HK-2 (cell line): Measurements from ENCODE around the gene CRISPLD2.
"Not testable (repeated sequence)": the region's sequence is repeated elsewhere in the genome, so short reads cannot be mapped to it uniquely, and the experiment has no call there.

Experiments used
- DNase-seq: peaks from one replicate; pipeline ENCODE4 v3.0.0-alpha.2; 2018; ENCODE audit not compliant: unreplicated experiment

CRISPLD2 gene

DNA sequence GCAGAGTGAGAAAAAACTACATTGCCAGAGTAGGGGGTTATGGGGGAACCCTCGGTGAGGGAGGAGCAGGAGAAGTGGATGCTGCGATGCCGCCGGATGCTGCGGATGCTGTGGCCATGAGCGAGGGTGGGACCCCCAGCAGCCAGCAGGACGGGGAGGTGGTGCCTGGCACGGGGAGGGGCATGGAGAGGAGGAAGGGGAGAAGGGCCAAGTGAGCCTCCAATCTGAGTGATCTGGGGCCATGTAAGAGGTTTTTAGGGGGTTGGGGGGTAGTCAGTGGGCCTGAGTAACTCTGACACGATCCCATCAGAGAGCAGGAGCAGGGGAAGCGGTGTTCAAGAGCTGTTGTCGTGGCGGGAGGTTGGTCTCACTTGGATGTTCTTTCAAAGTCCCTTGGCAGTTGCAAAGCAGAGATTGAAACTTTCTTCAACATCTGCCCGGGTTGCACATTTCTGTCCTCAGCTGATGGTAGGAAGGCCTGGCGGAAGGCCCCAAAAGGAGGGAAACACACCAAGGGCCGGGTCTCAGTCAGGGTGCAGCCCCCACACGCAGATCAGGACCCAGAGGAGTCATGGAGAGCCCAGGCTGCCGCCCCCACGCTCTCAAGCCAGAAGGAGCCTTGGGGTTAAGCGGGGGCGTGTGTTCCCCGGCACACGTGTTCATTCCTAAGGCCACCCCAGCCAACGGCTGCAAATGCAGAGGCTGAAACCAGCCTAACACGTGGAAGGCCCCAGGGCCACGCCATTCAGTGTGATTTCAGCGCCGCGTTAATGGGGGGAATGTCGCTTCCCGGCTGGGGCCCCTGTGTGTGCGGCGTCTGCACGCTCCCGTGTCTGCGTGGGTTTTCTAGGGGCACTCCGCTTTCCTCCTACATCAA is 109.9 kb downstream of the CRISPLD2 start:
- no peak for DNase-seq

DNA sequence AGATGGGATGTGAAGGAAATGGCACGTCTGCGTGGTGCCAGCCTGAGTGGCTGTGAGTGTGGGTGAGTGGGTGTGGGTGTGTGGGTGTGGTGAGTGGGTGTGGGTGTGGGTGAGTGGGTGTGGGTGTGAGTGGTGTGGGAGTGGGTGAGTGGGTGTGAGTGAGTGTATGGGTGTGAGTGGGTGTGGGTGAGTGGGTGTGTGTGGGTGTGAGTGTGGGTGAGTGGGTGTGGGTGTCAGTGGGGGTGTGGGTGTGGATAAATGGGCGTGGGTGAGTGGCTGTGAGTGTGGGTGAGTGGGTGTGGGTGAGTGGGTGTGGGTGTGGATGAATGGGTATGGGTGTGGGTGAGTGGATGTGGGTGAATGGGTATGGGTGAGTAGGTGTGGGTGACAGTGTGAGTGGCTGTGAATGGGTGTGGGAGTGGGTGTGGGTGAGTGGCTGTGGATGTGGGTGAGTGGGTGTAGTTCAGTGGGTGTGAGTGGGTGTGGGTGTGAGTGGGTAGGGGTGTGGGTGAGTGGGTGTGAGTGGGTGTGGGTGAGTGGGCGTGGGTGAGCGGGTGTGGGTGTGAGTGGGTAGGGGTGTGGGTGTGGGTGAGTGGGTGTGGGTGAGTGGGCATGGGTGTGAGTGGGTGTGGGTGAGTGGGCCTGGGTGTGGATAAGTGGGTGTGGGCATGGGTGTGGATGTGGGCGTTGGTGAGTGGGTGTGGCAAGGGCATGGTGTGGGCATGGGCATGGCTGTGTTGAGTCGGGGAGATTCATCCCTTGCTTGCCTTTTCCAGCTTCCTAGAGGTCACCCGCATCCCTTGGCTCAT is 110.7 kb downstream of the CRISPLD2 start:
- DNase-seq = no peak

DNA sequence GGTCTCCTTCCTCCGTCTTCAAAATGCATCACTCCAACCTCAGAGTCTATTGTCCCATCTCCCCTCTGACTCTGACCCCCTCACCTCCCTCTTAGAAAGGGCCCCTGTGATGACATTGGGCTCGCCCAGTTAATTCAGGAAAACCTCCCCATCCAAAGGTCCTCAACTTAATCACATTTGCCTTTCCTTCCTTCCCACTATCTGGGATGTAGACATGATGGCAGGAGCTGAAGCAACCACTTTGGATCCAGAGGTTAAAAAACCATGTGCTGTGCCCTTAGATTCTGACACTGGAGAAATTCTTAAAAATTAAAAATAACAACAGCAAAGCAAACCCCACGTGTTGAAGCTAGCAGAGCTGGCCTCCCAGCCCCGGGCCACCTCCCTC is 111.3 kb downstream of the CRISPLD2 start:
- no peak for DNase-seq

DNA sequence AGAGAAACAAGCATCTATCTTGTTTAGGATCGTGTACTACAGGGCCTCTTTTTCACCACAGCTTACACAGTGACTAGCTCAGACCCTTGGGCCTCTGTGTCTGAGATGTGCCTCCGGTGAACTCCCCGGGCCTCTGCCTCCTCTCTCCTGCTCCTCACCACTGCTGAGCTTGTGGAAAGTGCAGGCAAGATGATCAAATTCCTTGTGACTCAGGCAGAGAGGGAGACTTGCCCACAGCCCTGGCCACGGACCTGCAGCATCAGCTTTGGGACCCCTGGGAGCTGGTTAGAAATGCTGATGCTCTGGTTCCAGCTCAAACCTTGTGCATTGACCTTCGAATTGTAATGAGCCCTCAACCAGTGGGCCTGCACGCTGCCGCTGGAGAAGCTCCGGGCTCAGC is 111.7 kb downstream of the CRISPLD2 start:
- no peak for DNase-seq

DNA sequence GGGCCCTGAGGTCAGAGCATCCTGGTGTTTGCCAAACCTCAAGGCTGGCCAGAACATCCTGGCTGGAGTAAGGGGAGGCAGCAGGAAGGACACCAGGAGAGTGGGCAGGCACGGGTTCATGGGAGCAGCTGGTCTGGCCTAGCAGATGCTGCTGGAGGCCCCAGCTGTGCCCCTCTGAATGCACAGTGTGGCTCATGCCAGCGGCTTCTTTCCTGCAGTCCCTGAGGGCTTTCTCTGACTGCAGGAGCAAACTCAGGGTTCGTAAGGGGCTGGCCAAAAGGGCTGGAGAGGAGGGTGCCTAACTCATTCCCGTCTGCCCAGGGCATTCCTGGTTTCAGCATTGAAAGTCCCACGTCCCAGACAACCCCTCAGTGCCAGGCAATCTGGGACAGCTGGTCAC is 112.9 kb downstream of the CRISPLD2 start:
- DNase-seq = no peak

DNA sequence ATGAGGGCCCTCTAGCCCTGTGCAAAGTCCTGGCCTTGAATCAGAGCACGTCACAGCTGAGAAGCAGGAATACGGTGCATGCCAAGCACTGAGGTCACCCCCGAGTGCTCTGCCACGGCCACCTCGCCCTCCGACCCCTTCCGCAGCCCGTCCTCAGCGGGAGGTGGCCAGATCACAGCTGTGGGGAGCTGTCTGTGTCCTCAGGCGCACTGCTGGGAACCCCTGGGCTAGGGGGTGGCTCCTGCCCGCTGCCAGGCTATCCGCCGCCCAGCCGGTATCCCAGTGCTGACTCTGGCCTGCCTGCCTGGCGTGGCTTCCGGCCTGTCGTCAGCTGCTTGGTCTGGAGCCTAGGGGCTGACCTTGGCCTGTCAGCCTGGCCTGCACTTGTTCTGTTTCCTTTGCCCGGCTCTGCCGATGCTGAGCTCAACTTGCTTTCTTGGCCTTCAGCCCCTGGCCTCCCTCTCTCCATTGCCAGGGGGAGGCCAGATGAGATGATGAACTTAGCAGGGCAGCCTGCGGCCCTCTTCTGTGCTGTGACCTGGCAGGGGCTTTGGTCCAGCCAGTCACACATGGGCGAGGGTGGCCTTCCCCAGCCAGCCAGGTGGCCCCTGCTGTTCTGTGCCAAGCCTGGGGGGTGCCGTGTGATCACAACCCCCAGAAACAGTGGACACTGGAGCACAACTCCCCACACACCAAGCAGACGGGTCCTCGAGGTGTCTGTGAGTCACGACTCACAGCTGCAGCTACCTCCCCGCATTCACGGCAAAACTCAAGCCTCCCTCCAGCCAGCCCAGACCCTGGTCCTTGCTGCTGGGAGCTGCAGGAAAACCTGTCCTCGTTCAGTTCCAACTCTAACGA is 114.2 kb downstream of the CRISPLD2 start:
- no peak for DNase-seq

DNA sequence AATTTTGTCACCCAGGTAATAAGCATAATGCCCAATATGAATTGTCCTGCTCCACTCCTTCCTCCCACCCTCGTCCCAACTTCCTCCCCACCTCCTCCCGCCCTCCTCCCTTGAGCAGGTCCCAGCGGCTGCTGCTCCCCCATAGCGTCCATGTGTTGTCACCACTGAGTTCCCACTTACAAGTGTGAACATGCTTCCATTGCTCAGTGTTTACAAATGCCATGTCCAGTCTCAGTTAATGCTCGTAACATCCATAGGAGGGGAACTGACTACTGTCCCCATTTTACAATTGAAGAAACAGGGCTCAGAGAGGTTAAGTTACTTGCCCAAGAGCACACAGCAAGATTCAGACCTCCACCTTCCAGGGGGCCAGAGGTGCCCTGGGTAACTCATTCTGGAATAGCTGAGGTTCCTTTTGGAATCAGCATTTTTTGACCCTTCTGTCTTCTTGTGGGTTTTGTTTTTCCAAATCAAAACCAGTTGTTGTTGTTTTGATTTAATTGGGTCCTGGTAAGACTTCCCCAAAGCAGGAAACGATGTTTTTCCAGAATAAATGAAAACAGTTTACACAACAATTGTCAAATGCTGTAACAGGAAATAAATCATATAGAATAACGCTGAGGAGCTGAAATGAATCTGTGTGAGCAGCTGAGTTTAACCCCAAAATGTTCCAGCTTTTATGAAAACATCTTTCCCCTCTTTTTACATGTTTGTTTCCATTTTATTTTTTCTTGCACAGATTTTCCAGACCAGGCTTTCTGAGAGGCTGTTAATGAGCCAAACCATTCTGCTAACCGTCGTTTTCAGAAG is 117.6 kb downstream of the CRISPLD2 start:
- DNase-seq = no peak

DNA sequence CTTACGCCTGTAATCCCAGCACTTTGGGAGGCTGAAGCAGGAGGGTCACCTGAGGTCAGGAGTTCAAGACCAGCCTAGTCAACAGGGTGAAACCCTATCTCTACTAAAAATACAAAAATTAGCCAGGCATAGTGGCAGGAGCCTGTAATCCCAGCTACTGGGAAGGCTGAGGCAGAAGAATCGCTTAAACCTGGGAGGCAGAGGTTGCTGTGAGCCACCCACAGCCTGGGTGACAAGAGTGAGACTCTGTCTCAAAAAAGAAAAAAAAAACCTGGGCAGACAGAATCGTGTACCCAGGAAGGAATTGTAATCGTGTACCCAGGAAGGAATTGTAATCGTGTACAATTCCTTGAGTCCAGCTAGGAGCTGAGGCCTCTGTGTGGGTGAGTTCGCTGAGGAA is 118.8 kb downstream of the CRISPLD2 start:
- DNase-seq = not testable (repeated sequence)

DNA sequence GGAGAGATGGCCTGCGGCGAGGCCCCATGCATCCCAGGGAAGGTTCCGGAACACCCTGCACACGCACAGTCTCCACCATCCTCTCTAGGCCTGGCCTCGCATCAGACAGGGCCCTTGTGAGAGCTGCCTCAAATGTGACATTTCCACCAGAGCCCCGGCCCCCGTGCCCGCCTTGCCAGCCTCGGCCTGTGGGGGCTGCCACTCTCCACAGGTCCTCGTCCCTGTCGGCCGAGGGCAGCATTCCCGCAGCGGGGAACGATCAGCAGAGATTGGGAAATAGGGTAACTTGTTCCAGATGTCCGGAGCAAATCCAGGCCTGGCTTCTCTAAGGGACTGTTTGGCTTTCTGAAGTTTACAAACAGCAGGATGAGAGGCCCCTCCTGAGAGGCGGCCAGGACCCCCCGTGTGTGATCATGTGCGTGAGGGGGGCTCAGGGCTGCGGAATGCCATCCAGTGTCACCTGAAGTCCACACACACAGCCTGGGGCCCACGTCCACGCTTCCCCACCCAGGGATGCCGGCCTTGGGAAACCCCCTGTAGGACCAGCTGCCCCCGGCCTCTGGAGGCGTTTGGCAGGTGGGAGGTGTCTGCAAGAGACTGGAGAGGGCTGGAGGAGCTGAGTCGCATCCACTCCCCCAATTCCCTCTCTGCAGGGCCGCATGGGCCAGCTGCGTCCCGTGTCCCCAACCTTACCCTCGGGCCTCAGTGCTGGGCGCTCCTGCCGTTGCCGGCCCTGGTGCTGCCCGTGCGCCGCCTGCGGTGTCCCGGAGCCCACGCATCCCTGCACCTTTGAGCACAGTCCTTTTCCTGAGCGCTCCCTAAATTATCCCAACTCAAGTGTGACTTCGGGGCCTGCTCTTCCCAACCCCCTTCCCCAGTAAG is 121.1 kb downstream of the CRISPLD2 start:
- no peak for DNase-seq

DNA sequence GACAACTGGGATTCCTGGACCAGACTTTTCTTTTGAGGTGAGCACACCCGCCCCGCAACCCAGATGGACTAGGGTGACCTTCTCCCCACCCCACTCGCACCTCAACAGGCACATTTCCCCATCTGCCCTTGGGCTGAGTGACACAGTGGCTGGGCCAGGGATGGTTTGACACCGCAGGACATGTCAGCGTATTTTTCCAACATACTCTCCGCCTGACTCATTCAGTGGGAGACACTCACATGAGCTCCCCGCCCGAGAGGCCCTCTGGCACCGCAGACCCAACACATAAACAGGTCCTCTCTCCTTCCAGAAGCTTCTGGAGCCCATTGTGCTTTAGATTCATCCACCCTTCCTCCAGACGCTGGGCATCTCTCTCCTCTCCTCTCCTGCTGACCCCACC is 122.1 kb downstream of the CRISPLD2 start:
- peak; percentile 34 for DNase-seq

DNA sequence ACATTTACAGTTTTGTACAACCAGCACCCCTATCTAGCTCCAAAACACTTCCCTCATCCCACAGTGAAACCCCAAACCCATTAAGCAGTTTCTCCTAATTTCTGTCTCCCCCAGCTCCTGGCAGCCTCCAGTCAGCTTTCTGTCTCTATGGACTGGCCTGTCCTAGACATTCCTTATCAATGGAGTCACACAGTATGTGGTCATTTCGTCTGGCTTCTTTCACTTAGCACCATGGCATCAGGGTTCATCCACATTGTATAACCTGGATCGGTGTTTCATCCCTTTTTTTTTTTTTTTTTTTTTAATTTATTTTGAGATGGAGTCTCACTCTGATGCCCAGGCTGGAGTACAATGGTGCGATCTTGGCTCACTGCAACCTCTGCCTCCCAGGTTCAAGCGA is 123.0 kb downstream of the CRISPLD2 start:
- DNase-seq = no peak

DNA sequence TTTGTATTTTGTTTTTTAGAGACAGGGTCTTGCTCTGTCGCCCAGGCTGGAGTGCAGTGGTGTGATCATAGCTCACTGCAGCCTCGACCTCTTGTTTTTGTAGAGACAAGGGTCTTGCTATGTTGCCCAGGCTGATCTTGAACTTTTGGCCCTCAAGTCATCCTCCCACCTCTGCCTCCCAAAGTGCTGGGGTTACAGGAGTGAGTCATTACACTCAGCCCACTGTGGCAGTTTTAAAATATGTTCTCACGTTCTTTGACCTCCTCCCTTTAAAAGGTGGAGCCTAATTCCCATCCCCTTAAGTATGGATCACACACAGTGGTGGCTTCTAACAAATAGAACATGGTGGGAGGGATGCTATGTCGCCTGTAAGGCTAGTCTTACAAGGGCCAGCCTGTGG is 123.8 kb downstream of the CRISPLD2 start:
- no peak for DNase-seq

DNA sequence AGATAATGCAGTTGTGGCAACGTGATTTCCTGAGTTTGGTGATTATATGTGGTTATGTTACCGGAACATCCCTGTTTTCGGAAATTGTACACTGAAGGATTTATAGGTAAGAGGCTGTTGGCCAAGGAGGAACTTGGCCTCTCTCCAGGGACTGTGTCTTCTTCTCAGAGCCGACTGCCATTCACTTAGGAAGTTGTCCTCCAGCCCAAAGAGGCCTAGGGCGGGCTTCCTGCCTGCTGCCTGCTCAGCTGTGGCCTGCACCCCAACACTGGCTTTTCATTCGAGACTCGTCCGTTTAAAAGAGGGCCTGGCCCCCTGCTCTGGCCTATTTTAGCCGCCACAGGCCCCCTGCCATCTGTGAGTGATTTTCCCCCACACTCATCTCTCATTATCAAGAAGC is 127.2 kb downstream of the CRISPLD2 start:
- DNase-seq = no peak

DNA sequence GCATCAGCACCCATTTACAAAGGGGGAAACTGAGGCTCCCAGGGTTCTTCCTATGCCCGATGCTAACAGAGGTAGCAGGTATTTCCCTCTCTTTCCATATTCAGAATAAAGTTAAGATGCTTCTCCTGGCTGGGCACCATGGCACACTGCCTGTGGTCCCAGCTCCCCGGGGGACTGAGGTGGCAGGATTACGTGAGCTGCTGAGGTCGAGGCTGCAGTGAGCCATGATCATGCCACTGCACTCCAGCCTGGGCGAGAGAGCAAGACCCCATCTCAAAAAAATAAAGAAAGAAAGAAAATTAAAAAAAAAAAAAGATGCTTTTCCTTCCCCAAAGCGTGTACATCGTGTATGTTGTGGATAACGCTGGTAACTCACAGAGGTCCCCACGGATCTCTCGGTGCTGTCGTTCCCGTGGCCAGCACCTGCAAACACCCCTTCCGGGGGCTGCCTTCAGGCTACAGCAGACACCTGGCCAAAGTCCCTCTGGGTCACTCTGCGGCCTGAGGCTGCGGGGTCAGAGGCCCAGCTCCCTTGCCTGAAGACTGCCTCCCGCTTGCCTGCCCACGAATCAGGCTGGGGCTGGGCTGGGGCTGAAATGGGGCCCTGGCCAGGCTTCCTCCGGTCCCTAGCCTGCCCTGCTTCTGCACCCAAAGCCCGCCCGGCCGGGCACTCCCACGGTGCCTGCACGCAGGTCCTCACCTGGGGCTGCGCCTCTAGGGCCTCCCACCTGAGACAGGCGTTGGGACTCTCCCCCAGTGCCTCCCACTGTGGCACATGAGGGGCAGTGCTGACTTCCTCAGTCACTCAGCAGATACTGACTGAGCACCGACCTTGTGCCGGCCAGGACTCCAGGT is 128.4 kb downstream of the CRISPLD2 start:
- DNase-seq = no peak

DNA sequence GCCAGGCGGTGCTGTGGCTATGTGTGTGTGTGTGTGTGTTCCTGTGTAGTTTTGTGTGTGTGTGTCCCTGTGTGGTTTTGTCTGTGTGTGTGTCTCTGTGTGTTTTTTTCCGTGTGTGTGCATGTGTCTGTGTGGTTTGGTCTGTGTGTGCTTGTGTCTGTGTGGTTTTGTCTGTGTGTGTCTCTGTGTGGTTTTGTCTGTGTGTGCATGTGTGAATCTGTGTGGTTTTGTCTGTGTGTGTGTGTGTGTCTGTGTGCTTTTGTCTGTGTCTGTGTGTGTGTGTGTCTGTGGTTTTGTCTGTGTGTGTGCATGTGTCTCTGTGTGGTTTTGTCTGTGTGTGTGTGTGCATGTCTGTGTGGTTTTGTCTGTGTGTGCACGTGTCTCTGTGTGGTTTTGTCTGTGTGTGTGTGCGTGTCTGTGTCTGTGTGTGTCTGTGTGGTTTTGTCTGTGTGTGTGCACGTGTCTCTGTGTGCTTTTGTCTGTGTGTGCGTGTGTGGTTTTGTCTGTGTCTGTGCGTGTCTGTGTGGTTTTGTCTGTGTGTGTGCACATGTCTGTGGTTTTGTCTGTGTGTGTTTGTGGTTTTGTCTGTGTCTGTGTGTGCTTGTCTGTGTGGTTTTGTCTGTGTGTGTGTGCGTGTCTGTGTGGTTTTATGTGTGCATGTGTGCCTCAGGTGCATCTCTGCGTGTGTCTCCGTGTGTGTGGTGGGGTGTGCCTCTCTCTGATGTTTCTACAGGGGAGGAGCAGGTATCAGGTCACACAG is 129.2 kb downstream of the CRISPLD2 start:
- no peak for DNase-seq

DNA sequence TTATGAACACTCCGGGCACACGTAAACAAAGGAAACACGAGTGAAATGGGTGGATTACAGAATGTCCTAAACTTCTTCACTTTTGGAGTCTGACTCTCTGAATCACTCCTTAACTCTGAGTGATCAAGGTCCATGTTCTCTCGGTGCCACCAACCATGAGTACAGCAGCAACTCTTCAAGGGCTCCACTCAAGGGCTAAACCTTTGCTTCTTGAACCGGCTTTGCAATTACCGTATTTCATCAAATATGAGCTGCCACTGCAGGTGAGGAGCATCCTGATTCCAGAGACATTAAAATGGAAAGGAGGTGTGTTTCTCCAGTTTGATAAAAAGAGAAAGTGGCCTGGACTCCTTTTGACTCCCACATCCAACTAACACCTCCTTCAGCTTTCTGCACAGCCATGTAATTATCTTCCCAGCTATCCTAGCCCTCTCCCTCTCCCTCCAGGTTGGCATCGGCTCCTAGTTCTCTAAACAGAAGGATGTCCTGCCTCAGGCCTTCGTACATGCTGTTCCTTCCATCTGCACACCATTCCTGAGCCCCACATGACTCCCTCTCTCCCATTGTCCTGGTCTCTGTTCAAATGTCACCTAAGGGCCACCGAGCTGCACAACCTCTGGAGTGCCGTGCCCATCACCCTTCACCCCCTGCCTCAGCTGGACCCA is 130.1 kb downstream of the CRISPLD2 start:
- DNase-seq = no peak

DNA sequence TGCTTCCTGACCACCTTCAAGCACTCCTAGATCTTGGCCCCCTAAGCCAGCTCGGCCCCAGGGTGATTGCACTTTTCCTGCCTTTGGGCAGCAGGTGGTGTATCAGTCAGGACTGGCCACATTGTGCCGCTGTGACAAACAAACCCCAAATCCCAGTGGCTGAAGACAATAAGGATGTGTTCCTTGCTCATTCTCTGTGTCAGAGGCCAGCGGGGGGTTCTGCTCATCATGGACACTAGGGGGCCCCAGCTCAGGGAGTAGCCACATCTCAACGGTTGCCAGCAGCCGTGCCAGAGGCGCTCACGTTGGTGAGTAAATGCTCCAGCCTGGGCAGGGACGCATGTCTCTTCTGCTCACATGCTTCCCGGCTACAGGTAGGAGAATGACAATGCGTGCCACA is 131.1 kb downstream of the CRISPLD2 start:
- no peak for DNase-seq
